Activated CD8-positive, alpha-beta T cell treated with anti-CD3 and anti-CD28 coated beads, Interleukin-2, amount 10 ng/mL, durations not matched to agents 7 days and 5 days (primary cell): ENCODE measurements around the gene FOXR1. TPM values are rescaled to one million over a fixed set of nuclear protein-coding genes. Genes with fewer than 3 reads are reported as not detected.
A peak's percentile ranks its signal among the peaks of the same experiment; 100 is the strongest.

Experiments
- ATAC-seq: fragments of 150-1000 bp; cut with Tn5 transposase; one replicate; pipeline ENCODE4 v1.10.0; 2021; ENCODE audit warnings: moderate library complexity
- CTCF ChIA-PET: fragments of 350-600 bp; sonication (Branson Sonifier 250); formaldehyde crosslinking; loops from one replicate; lab custom pipeline; 2021; ENCODE audit warnings: antibody characterized with exemption; lab: Charles Lee
- POLR2A ChIA-PET: fragments of 350-600 bp; sonication (Branson Sonifier 250); formaldehyde crosslinking; loops from one replicate; lab custom pipeline; 2021; ENCODE audit warnings: antibody characterized with exemption; lab: Charles Lee
- DNase-seq: peaks from one replicate; pipeline ENCODE4 v3.0.0-alpha.2; 2020
- H3K27ac Mint-ChIP-seq: one replicate; pipeline ENCODE4 v1.8.0; 2021; ENCODE audit warnings: mild to moderate bottlenecking, mixed read lengths
- H3K27me3 Mint-ChIP-seq: one replicate; pipeline ENCODE4 v1.8.0; 2021; ENCODE audit warnings: low read depth, mixed read lengths
- H3K36me3 Mint-ChIP-seq: one replicate; pipeline ENCODE4 v1.8.0; 2021; ENCODE audit warnings: low read depth, mixed read lengths
- H3K4me1 Mint-ChIP-seq: one replicate; pipeline ENCODE4 v1.8.0; 2021; ENCODE audit warnings: low read depth, mixed read lengths
- H3K4me3 Mint-ChIP-seq: one replicate; pipeline ENCODE4 v1.8.0; 2021; ENCODE audit warnings: mild to moderate bottlenecking, mixed read lengths
- H3K9me3 Mint-ChIP-seq: one replicate; pipeline ENCODE4 v1.8.0; 2022; ENCODE audit warnings: mixed read lengths; ENCODE audit not compliant: insufficient read depth
- microRNA-seq: library from miRNA; unstranded; fragments of <30 nt; microRNA quantifications from one replicate; pipeline ENCODE4 v1.2.0, GENCODE V29; 2022
- total RNA-seq, 2 experiments: library from RNA; stranded (reverse); gene quantifications; one replicate each; pipeline ENCODE4 v1.2.3, GENCODE V29; 2021

The FOXR1 gene
- total RNA-seq, 2 experiments from 2014 or later: not detected

GRCh38 chr11:119029069-119029339 lies 57.4 kb downstream of the FOXR1 start:
- peak overlapping the region; percentile 65 for H3K4me3 Mint-ChIP-seq
- DNase-seq: no peak
- ATAC-seq: no peak
- no peaks in the 10 kb centered on the region for H3K9me3 Mint-ChIP-seq
- H3K27ac Mint-ChIP-seq: peak overlapping the region; percentile 54
- CTCF ChIA-PET: interaction anchor here (0.7 to 3.0 kb wide), 2 partner anchors 9 to 39 kb away, joined by 3 to 12 read pairs; partner anchors contain the start of gene VPS11
- peaks cover 32% of the 10 kb centered on the region for H3K4me1 Mint-ChIP-seq
- POLR2A ChIA-PET: interaction anchor here (2.9 to 3.2 kb wide), 2 partner anchors 10 to 13 kb away, joined by 9 to 34 read pairs; partner anchors contain the start of genes RPS25 and TRAPPC4
- H3K27me3 Mint-ChIP-seq: no peaks in the 10 kb centered on the region
- peaks cover 26% of the 10 kb centered on the region for H3K36me3 Mint-ChIP-seq

GRCh38 chr11:119029340-119030028 lies 57.9 kb downstream of the FOXR1 start:
- CTCF ChIA-PET: interaction anchor here (0.5 to 3.0 kb wide), 5 partner anchors 11 to 62 kb away, joined by 3 to 12 read pairs (median 6); partner anchors contain the start of genes CENATAC, RPS25, TRAPPC4 and VPS11
- H3K27me3 Mint-ChIP-seq: no peaks in the 10 kb centered on the region
- H3K27ac Mint-ChIP-seq: peak overlapping the region; percentile 54
- peak; percentile 1 for ATAC-seq
- H3K4me1 Mint-ChIP-seq: peaks cover 27% of the 10 kb centered on the region
- H3K36me3 Mint-ChIP-seq: peaks cover 21% of the 10 kb centered on the region
- POLR2A ChIA-PET: interaction anchor here (0.5 to 3.2 kb wide), 6 partner anchors 10 to 65 kb away, joined by 3 to 34 read pairs (median 7); partner anchors contain the start of genes CENATAC, RPS25, TRAPPC4 and VPS11
- no peak for DNase-seq
- H3K4me3 Mint-ChIP-seq: peak overlapping the region; percentile 65
- H3K9me3 Mint-ChIP-seq: no peaks in the 10 kb centered on the region

- ATAC-seq (peak; percentile 5), DNase-seq (peak; percentile 26)
- CTCF ChIA-PET: interaction anchor here (0.5 to 3.0 kb wide), 9 partner anchors 11 to 177 kb away, joined by 3 to 12 read pairs (median 7); partner anchors contain the start of genes CBL, CENATAC, HYOU1 and RPS25
- Mint-ChIP-seq H3K36me3 (peaks cover 18% of the 10 kb centered on the region), H3K27ac (peak overlapping the region; percentile 54), H3K4me3 (peak overlapping the region; percentile 65), H3K4me1 (peaks cover 24% of the 10 kb centered on the region), H3K27me3 (no peaks in the 10 kb centered on the region), H3K9me3 (no peaks in the 10 kb centered on the region)
- POLR2A ChIA-PET: interaction anchor here (0.5 to 3.2 kb wide), 6 partner anchors 11 to 65 kb away, joined by 3 to 34 read pairs (median 7); partner anchors contain the start of genes CENATAC, RPS25, TRAPPC4 and VPS11
These were observed 58.4 kb downstream of the FOXR1 start for GRCh38 chr11:119030029-119030328.

GRCh38 chr11:119030329-119031047 lies 58.9 kb downstream of the FOXR1 start, which contains the start of gene SLC37A4:
Gene SLC37A4 (minus strand): TSS chr11:119030877.
- Mint-ChIP-seq H3K27me3 (no peaks in the 10 kb centered on the region), H3K4me3 (peak within 1 kb of the TSS; percentile 65)
- CTCF ChIA-PET: interaction anchor here (0.9 to 3.0 kb wide), 10 partner anchors 8 to 176 kb away, joined by 3 to 12 read pairs (median 7); partner anchors contain the start of genes CBL, CENATAC, HYOU1 and RPS25

More at GRCh38 chr11:119030329-119031047, 58.9 kb downstream of the FOXR1 start, which contains the start of gene SLC37A4:
- Mint-ChIP-seq H3K27ac (peak within 1 kb of the TSS; percentile 88), H3K9me3 (no peaks in the 10 kb centered on the region), H3K4me1 (peaks cover 19% of the 10 kb centered on the region), H3K36me3 (peaks cover 13% of the 10 kb centered on the region)
- POLR2A ChIA-PET: interaction anchor here (1.0 to 3.2 kb wide), 5 partner anchors 11 to 64 kb away, joined by 4 to 34 read pairs (median 9); partner anchors contain the start of genes CENATAC, RPS25, TRAPPC4 and VPS11
- peak; percentile 95 for ATAC-seq
- DNase-seq: peak; percentile 99

Small RNAs within 50 kb of the gene (microRNA-seq; reads per million reads assigned to microRNA genes)
- not detected for gene MIR3656

Other genes with a start within 250 kb of the FOXR1 start
- 100 to 1,000 TPM; 143 to 152 TPM for gene DDX6, start 180.6 kb upstream of the FOXR1 start, total RNA-seq
- under 1 TPM; 0.08 to 0.18 TPM for gene CXCR5, start 87.9 kb upstream of the FOXR1 start, total RNA-seq
- 10 to 100 TPM; 70.0 to 70.6 TPM for gene BCL9L, start 45.8 kb upstream of the FOXR1 start, total RNA-seq
- not detected for gene UPK2, start 15.5 kb upstream of the FOXR1 start, total RNA-seq
- 10 to 100 TPM; 39.3 to 41.1 TPM for gene CENATAC, start 26.4 kb downstream of the FOXR1 start, total RNA-seq
- 1,000 to 10,000 TPM; 1,115 to 1,170 TPM for gene RPS25, start 46.6 kb downstream of the FOXR1 start, total RNA-seq
- 10 to 100 TPM; 58.6 to 65.0 TPM for gene TRAPPC4, start 47.0 kb downstream of the FOXR1 start, total RNA-seq
- gene SLC37A4, start 59.1 kb downstream of the FOXR1 start, total RNA-seq: 10 to 100 TPM; 22.4 to 26.6 TPM
- gene HYOU1, start 85.4 kb downstream of the FOXR1 start, total RNA-seq: 100 to 1,000 TPM; 133 to 135 TPM
- 10 to 100 TPM; 30.8 to 31.6 TPM for gene VPS11, start 96.1 kb downstream of the FOXR1 start, total RNA-seq
- 10 to 100 TPM; 31.0 to 32.5 TPM for gene HMBS, start 113.1 kb downstream of the FOXR1 start, total RNA-seq
- gene DPAGT1, start 130.1 kb downstream of the FOXR1 start, total RNA-seq: 10 to 100 TPM; 52.5 to 57.7 TPM
- gene C2CD2L, start 135.6 kb downstream of the FOXR1 start, total RNA-seq: 10 to 100 TPM; 33.2 to 35.2 TPM
- 10 to 100 TPM; 36.1 to 40.9 TPM for gene HINFP, start 149.8 kb downstream of the FOXR1 start, total RNA-seq
- under 1 TPM in 1 of 2 experiments, not detected in 1; 0.18 TPM for gene ABCG4, start 177.3 kb downstream of the FOXR1 start, total RNA-seq
- 10 to 100 TPM; 24.6 to 24.8 TPM for gene NLRX1, start 197.0 kb downstream of the FOXR1 start, total RNA-seq
- under 1 TPM; 0.18 to 0.63 TPM for gene NHERF4, start 213.7 kb downstream of the FOXR1 start, total RNA-seq
- gene CBL, start 234.6 kb downstream of the FOXR1 start, total RNA-seq: 10 to 100 TPM; 43.6 to 43.7 TPM